Measurements from ENCODE around the gene DMXL1.

Gene DMXL1

GRCh38 chr5:119275146-119275545, 204.3 kb downstream of the DMXL1 start:
- Histone ChIP-seq H3K9me3 (ENCODE audit: insufficient read depth, low read length, severe bottlenecking) (no peaks in the 10 kb centered on the region), H3K27ac (ENCODE audit: low read length) (peak overlapping the region; percentile 56), H3K27me3 (ENCODE audit: insufficient read depth, low read length, poor library complexity) (no peaks in the 10 kb centered on the region), H3K79me2 (ENCODE audit: insufficient read depth, low read length) (peaks cover 100% of the 10 kb centered on the region), H3K4me2 (ENCODE audit: insufficient read depth, low read length) (peak overlapping the region; percentile 18), H4K20me1 (ENCODE audit: insufficient read depth, low read length) (peaks cover 16% of the 10 kb centered on the region; the same call in 1 of the 2 replicates), H3K4me3 (ENCODE audit: low read depth in 1 of 2, low read length in 2 of 2) (no peak overlapping the region), H3K9ac (ENCODE audit: low read depth, low read length) (no peak overlapping the region), H2AFZ (ENCODE audit: low read depth, low read length) (no peak overlapping the region), H3K4me1 (ENCODE audit: insufficient read depth, low read length) (peaks cover 100% of the 10 kb centered on the region), H3K36me3 (ENCODE audit: insufficient read depth, low read length) (peaks cover 55% of the 10 kb centered on the region)
- DNase-seq (no peak), ATAC-seq (ENCODE audit: insufficient read depth, low read depth) (no peak)
- TF ChIP-seq EZH2 (IDR thresholded peaks at IDR 0.05; ENCODE audit: borderline replicate concordance, low read depth, low read length, severe bottlenecking) = no peak
- no peak for TF ChIP-seq CTCF (IDR thresholded peaks at IDR 0.05; ENCODE audit: borderline replicate concordance, extremely low read depth, low read length, poor library complexity, severe bottlenecking)

GRCh38 chr5:119275601-119276173, 204.8 kb downstream of the DMXL1 start:
- H3K27ac ChIP-seq (ENCODE audit: low read length) = peak overlapping the region; percentile 56
- peaks cover 16% of the 10 kb centered on the region; the same call in 1 of the 2 replicates for H4K20me1 ChIP-seq (ENCODE audit: insufficient read depth, low read length)
- ATAC-seq (ENCODE audit: insufficient read depth, low read depth) (no peak), DNase-seq (no peak)
- peaks cover 100% of the 10 kb centered on the region for H3K4me1 ChIP-seq (ENCODE audit: insufficient read depth, low read length)
- no peak overlapping the region for H2AFZ ChIP-seq (ENCODE audit: low read depth, low read length)
- H3K36me3 ChIP-seq (ENCODE audit: insufficient read depth, low read length) = peaks cover 59% of the 10 kb centered on the region
- H3K27me3 ChIP-seq (ENCODE audit: insufficient read depth, low read length, poor library complexity) = no peaks in the 10 kb centered on the region
- no peaks in the 10 kb centered on the region for H3K9me3 ChIP-seq (ENCODE audit: insufficient read depth, low read length, severe bottlenecking)
- peaks cover 100% of the 10 kb centered on the region for H3K79me2 ChIP-seq (ENCODE audit: insufficient read depth, low read length)
- TF ChIP-seq EZH2 (IDR thresholded peaks at IDR 0.05; ENCODE audit: borderline replicate concordance, low read depth, low read length, severe bottlenecking) = no peak
- no peak for TF ChIP-seq CTCF (IDR thresholded peaks at IDR 0.05; ENCODE audit: borderline replicate concordance, extremely low read depth, low read length, poor library complexity, severe bottlenecking)
- H3K9ac ChIP-seq (ENCODE audit: low read depth, low read length) = no peak overlapping the region
- H3K4me3 ChIP-seq (ENCODE audit: low read depth in 1 of 2, low read length in 2 of 2) = no peak overlapping the region
- H3K4me2 ChIP-seq (ENCODE audit: insufficient read depth, low read length) = peak overlapping the region; percentile 18; the same call in 1 of the 2 replicates

GRCh38 chr5:119276978-119277377, 206.1 kb downstream of the DMXL1 start:
- no peak overlapping the region for H3K4me3 ChIP-seq (ENCODE audit: low read depth in 1 of 2, low read length in 2 of 2)
- TF ChIP-seq EZH2 (IDR thresholded peaks at IDR 0.05; ENCODE audit: borderline replicate concordance, low read depth, low read length, severe bottlenecking) = no peak
- TF ChIP-seq CTCF (IDR thresholded peaks at IDR 0.05; ENCODE audit: borderline replicate concordance, extremely low read depth, low read length, poor library complexity, severe bottlenecking) = no peak
- H4K20me1 ChIP-seq (ENCODE audit: insufficient read depth, low read length) = peaks cover 16% of the 10 kb centered on the region; the same call in 1 of the 2 replicates
- H3K79me2 ChIP-seq (ENCODE audit: insufficient read depth, low read length) = peaks cover 100% of the 10 kb centered on the region
- DNase-seq (no peak), ATAC-seq (ENCODE audit: insufficient read depth, low read depth) (no peak)
- H3K9me3 ChIP-seq (ENCODE audit: insufficient read depth, low read length, severe bottlenecking) = no peaks in the 10 kb centered on the region
- no peak overlapping the region for H2AFZ ChIP-seq (ENCODE audit: low read depth, low read length)
- H3K36me3 ChIP-seq (ENCODE audit: insufficient read depth, low read length) = peaks cover 59% of the 10 kb centered on the region
- no peaks in the 10 kb centered on the region for H3K27me3 ChIP-seq (ENCODE audit: insufficient read depth, low read length, poor library complexity)
- peaks cover 100% of the 10 kb centered on the region for H3K4me1 ChIP-seq (ENCODE audit: insufficient read depth, low read length)
- no peak overlapping the region for H3K27ac ChIP-seq (ENCODE audit: low read length)
- no peak overlapping the region for H3K9ac ChIP-seq (ENCODE audit: low read depth, low read length)
- H3K4me2 ChIP-seq (ENCODE audit: insufficient read depth, low read length) = no peak overlapping the region
